ENCODE results near the gene SYMPK.
"Not testable (repeated sequence)": the region's sequence is repeated elsewhere in the genome, so short reads cannot be mapped to it uniquely, and the experiment has no call there.

The SYMPK gene

GRCh38 chr19:45800070-45800553 lies 62.8 kb downstream of the SYMPK start:
- no peak for DNase-seq

GRCh38 chr19:45799541-45799940 lies 63.4 kb downstream of the SYMPK start:
- not testable (repeated sequence) for DNase-seq

- DNase-seq, result no peak
These were observed 63.9 kb downstream of the SYMPK start for GRCh38 chr19:45798995-45799517.

GRCh38 chr19:45794627-45795026 lies 68.3 kb downstream of the SYMPK start:
- no peak for DNase-seq

- DNase-seq, result no peak
These were observed 69.1 kb downstream of the SYMPK start for GRCh38 chr19:45793876-45794275.

GRCh38 chr19:45793178-45793564 lies 69.8 kb downstream of the SYMPK start:
- no peak for DNase-seq

GRCh38 chr19:45792470-45793177 lies 70.3 kb downstream of the SYMPK start, which contains the start of gene DMWD:
Gene DMWD, minus strand, starts transcription at chr19:45792845. Its CDS starts 89 bp downstream, at chr19:45792756.
- DNase-seq, result peak; percentile 93

GRCh38 chr19:45791744-45792469 lies 71.0 kb downstream of the SYMPK start:
- DNase-seq, result no peak

- DNase-seq, result no peak
These were observed 72.0 kb downstream of the SYMPK start for GRCh38 chr19:45790942-45791341.

- no peak for DNase-seq
These were observed 73.7 kb downstream of the SYMPK start for GRCh38 chr19:45789035-45789786.

GRCh38 chr19:45786533-45786894 lies 76.4 kb downstream of the SYMPK start:
- DNase-seq, result no peak

- DNase-seq, result no peak
These were observed 77.0 kb downstream of the SYMPK start for GRCh38 chr19:45785781-45786532.

GRCh38 chr19:45785097-45785496 lies 77.8 kb downstream of the SYMPK start:
- DNase-seq, result no peak

GRCh38 chr19:45784096-45784495 lies 78.9 kb downstream of the SYMPK start:
- no peak for DNase-seq

GRCh38 chr19:45782820-45783785 lies 79.8 kb downstream of the SYMPK start:
- no peak for DNase-seq

GRCh38 chr19:45782162-45782691 lies 80.7 kb downstream of the SYMPK start, which contains the start of gene DMPK:
Gene DMPK, minus strand, starts transcription at chr19:45782490. Its CDS starts 138 bp downstream, at chr19:45782352.
- no peak for DNase-seq

GRCh38 chr19:45781214-45782161 lies 81.5 kb downstream of the SYMPK start:
- DNase-seq, result peak; percentile 36

- DNase-seq, result no peak
These were observed 82.3 kb downstream of the SYMPK start for GRCh38 chr19:45780448-45781213.

GRCh38 chr19:45780146-45780447 lies 82.8 kb downstream of the SYMPK start:
- DNase-seq, result no peak

Measured in NCI-H1436 treated with DMSO at 0.1 percent for 48 hours (cell line).